Measurements from ENCODE around the gene TMEM9. TPM values are rescaled to one million over a fixed set of nuclear protein-coding genes. Genes with fewer than 3 reads are reported as not detected.

The TMEM9 gene
- 10 to 100 TPM; 21.5 to 50.3 (median 33.9) TPM for total RNA-seq
- 10 to 100 TPM; 28.2 to 39.8 (median 35.6) TPM for polyA plus RNA-seq
- long read RNA-seq, donor 1, transcript TMEM9-201 (5 exons, 1,959 nt) = minor isoform, 5 of 39 reads
- long read RNA-seq, donor 1, transcript TMEM9-204 (6 exons, 1,529 nt) = major isoform, 27 of 39 reads
- long read RNA-seq, donor 1, partial matches to known transcripts = 0 of 39 reads
- long read RNA-seq, donor 1, other reads (novel, unspliced or antisense) = 0 of 39 reads
- long read RNA-seq, donor 2, transcript TMEM9-204 (6 exons, 1,529 nt) = major isoform, 27 of 33 reads
- long read RNA-seq, donor 2, transcript TMEM9-201 (5 exons, 1,959 nt) = minor isoform, 6 of 33 reads
- long read RNA-seq, donor 2, partial matches to known transcripts = 0 of 33 reads
- long read RNA-seq, donor 2, other reads (novel, unspliced or antisense) = 0 of 33 reads

- TF ChIP-seq POLR2AphosphoS5 (IDR thresholded peaks at IDR 0.05) = peak; percentile 61 to 79 (median 75)
- TF ChIP-seq CTCF (IDR thresholded peaks at IDR 0.05 in 8 of 11, conservative IDR thresholded peaks at IDR 0.05 in 3 of 11) = no peak
- Histone ChIP-seq H3K36me3 (peaks cover 0 to 23% (median 6%) of the 10 kb centered on the region in 6 donors), H3K27me3 (replicated peaks in 1 of 7) (no peaks in the 10 kb centered on the region), H3K4me3 (peak within 1 kb of the TSS; percentile 68 to 97 (median 88)), H3K4me1 (peaks cover 9 to 33% (median 15%) of the 10 kb centered on the region in 6 donors), H3K9me3 (no peaks in the 10 kb centered on the region), H3K27ac (peak within 1 kb of the TSS; percentile 51 to 87 (median 68))
- intact Hi-C loops (cut with DNase I; ENCODE audit: low total_unique reads) = no loop called here
- peak; percentile 98 for DNase-seq
- WGBS, 5 donors = 10 to 15% (median 14%) methylated on average over 21 to 31 of the region's 31 CpGs
These were observed at the start of gene TMEM9 for GRCh38 chr1:201154389-201155165. TMEM9 (minus strand) TSS chr1:201154474; CDS start chr1:201153923, 551 bp downstream.

GRCh38 chr1:201198598-201198997 is 44.3 kb upstream of the TMEM9 start:
- Histone ChIP-seq H3K9me3 (no peaks in the 10 kb centered on the region), H3K27ac (no peak overlapping the region), H3K4me1 (no peaks in the 10 kb centered on the region), H3K36me3 (no peaks in the 10 kb centered on the region), H3K4me3 (no peak overlapping the region), H3K27me3 (replicated peaks in 1 of 7) (no peaks in the 10 kb centered on the region)
- TF ChIP-seq CTCF (IDR thresholded peaks at IDR 0.05 in 8 of 11, conservative IDR thresholded peaks at IDR 0.05 in 3 of 11) = no peak
- TF ChIP-seq POLR2AphosphoS5 (IDR thresholded peaks at IDR 0.05) = no peak
- no peak for TF ChIP-seq POLR2A (IDR thresholded peaks at IDR 0.05)
- WGBS, 5 donors = 81 to 92% (median 87%) methylated on average over 3 of the region's 3 CpGs
- peak; percentile 14 for DNase-seq
- intact Hi-C loops (cut with DNase I; ENCODE audit: low total_unique reads) = no loop called here

GRCh38 chr1:201194046-201194445 is 39.8 kb upstream of the TMEM9 start:
- 80 to 92% (median 89%) methylated on average over 6 of the region's 6 CpGs for WGBS, 5 donors
- no peak overlapping the region for H3K27ac ChIP-seq
- H3K4me3 ChIP-seq = no peak overlapping the region
- intact Hi-C loops (cut with DNase I; ENCODE audit: low total_unique reads) = no loop called here
- peaks cover 0 to 20% (median 5%) of the 10 kb centered on the region in 7 donors for H3K27me3 ChIP-seq (replicated peaks in 1 of 7)
- peak; percentile 54 for DNase-seq
- no peak for TF ChIP-seq CTCF (IDR thresholded peaks at IDR 0.05 in 8 of 11, conservative IDR thresholded peaks at IDR 0.05 in 3 of 11)
- no peak for TF ChIP-seq POLR2A (IDR thresholded peaks at IDR 0.05)
- TF ChIP-seq POLR2AphosphoS5 (IDR thresholded peaks at IDR 0.05) = no peak
- no peaks in the 10 kb centered on the region for H3K9me3 ChIP-seq
- H3K36me3 ChIP-seq = no peaks in the 10 kb centered on the region
- no peaks in the 10 kb centered on the region for H3K4me1 ChIP-seq
